ENCODE data around the gene RMRP.

- TF ChIP-seq FOXP2 (optimal IDR thresholded peaks at IDR 0.05; ENCODE audit: borderline replicate concordance, extremely low read depth, extremely low read length, insufficient read depth) = no peak
- TF ChIP-seq, protein P1, sequence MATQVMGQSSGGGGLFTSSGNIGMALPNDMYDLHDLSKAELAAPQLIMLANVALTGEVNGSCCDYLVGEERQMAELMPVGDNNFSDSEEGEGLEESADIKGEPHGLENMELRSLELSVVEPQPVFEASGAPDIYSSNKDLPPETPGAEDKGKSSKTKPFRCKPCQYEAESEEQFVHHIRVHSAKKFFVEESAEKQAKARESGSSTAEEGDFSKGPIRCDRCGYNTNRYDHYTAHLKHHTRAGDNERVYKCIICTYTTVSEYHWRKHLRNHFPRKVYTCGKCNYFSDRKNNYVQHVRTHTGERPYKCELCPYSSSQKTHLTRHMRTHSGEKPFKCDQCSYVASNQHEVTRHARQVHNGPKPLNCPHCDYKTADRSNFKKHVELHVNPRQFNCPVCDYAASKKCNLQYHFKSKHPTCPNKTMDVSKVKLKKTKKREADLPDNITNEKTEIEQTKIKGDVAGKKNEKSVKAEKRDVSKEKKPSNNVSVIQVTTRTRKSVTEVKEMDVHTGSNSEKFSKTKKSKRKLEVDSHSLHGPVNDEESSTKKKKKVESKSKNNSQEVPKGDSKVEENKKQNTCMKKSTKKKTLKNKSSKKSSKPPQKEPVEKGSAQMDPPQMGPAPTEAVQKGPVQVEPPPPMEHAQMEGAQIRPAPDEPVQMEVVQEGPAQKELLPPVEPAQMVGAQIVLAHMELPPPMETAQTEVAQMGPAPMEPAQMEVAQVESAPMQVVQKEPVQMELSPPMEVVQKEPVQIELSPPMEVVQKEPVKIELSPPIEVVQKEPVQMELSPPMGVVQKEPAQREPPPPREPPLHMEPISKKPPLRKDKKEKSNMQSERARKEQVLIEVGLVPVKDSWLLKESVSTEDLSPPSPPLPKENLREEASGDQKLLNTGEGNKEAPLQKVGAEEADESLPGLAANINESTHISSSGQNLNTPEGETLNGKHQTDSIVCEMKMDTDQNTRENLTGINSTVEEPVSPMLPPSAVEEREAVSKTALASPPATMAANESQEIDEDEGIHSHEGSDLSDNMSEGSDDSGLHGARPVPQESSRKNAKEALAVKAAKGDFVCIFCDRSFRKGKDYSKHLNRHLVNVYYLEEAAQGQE (IDR thresholded peaks at IDR 0.05; ENCODE audit: insufficient read depth in 1 of 2, low read depth in 2 of 2, low read length in 2 of 2) = no peak
- TF ChIP-seq TAF1 (IDR thresholded peaks at IDR 0.05; ENCODE audit: borderline replicate concordance, insufficient read depth, low read length) = no peak
- TF ChIP-seq SIN3A (IDR thresholded peaks at IDR 0.05; ENCODE audit: borderline replicate concordance, insufficient read depth, low read length) = no peak
Observed at GRCh38 chr9:35656831-35657545, 831 bp downstream of the RMRP start.

Data from PFSK-1 (cell line).